IPS-18c (cell line): Measurements from ENCODE around the gene GLIPR2.
A peak's percentile ranks its signal among the peaks of the same experiment; 100 is the strongest.
"Not testable (repeated sequence)": the region's sequence is repeated elsewhere in the genome, so short reads cannot be mapped to it uniquely, and the experiment has no call there.

ENCODE experiments used
- H3K4me3 ChIP-seq: 2 replicates; pipeline ENCODE4 v1.7.0; 2013; ENCODE audit warnings: low read depth, mild to moderate bottlenecking, low read length, moderate library complexity; ENCODE audit not compliant: insufficient read depth
- H3K9me3 ChIP-seq: one replicate; pipeline ENCODE4 v1.6.1; 2013; ENCODE audit warnings: mild to moderate bottlenecking, low read length, moderate library complexity; ENCODE audit not compliant: control insufficient read depth, insufficient read depth

Gene GLIPR2

DNA sequence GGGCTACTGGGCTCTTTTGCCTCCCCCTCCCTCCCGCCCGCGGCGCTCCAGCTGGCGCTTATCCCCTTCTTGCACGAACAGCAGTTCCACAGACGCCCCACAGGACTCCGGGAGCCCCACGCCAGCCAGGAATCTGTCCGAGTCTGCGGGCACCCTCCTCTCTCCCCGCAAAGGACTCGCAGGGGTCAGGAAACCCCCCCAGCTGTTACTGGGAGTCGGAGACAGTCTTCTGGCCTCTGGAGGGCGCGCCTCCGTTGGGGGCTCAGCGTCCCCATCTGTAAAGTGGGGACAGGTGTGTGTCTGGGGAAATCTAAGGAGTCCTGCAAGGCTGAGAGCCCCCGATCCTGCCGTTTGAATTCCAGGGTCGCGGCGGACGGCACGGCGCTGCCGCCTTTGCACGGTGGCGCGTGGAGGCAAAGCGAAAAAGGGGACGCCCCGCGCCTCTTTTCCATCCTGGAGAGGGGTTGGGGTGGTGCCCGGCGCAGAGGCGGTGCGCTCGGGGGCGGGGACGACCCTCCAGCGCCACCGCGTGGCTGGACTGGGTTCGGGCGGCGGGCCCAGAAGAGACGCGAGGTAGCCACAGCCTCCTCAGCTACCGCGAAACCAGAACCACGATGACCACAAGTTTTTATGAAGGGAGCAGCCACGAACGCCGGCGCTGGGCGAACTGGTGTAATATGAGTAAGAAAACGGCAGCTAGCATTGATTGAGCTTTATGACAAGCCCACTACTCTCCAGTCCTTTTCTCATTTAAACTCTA, 29.8 kb downstream of the GLIPR2 start:
- H3K4me3 ChIP-seq: peak overlapping the region; percentile 61
- H3K9me3 ChIP-seq: no peaks in the 10 kb centered on the region

DNA sequence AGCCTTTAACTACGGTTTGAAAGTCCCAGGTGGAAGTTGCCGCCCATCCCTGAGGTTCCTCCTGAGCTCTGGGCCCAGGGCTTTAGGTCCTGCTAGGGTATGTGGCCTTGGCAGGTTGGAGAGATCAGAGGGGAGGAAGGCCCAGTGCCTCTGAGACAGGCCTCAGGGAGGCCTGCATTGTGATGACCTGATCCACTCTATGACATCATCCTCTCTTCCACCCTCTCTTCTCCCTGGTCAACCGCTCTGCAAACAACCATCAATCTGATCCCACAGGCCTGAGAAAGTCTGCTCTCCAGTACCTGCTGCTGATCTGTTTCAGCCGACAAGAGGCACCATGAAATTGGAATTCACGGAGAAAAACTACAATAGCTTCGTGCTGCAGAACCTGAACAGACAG, 32.6 kb downstream of the GLIPR2 start, which contains the start of gene CCIN:
Gene CCIN (plus strand): TSS at position 223 of the 400 bp plus-strand sequence. CDS start 115 bp downstream, at position 338.
- peaks cover 2% of the 10 kb centered on the region for H3K9me3 ChIP-seq

GRCh38 chr9:36169708-36170107, 33.2 kb downstream of the GLIPR2 start:
- Histone ChIP-seq H3K9me3 (peaks cover 2% of the 10 kb centered on the region), H3K4me3 (no peak overlapping the region)

More for the DNA sequence above, 32.6 kb downstream of the GLIPR2 start, which contains the start of gene CCIN:
- no peak within 1 kb of the TSS for H3K4me3 ChIP-seq

GRCh38 chr9:36170531-36170930, 34.0 kb downstream of the GLIPR2 start:
- no peak overlapping the region for H3K4me3 ChIP-seq
- peaks cover 2% of the 10 kb centered on the region for H3K9me3 ChIP-seq

DNA sequence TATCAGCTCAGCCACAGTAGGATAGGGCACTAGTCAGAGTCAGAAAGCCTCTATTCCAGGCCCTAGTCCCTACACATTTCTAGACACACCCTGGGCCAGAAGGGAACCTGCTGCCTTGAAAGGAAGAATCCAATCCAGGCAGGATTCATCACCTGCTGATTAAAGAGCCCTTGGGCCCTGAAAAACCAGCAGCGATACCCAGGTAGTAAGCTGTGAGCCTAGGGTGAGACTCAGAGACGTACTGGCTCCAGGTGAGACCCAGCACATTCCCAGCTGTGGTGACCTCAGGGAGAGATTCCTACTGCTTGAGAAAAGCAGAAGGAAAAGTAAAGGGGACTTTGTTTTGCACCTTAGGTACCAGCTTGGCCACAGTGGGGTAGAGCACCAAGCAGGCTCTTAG, 37.3 kb downstream of the GLIPR2 start:
- peaks cover 2% of the 10 kb centered on the region for H3K9me3 ChIP-seq
- H3K4me3 ChIP-seq: no peak overlapping the region

DNA sequence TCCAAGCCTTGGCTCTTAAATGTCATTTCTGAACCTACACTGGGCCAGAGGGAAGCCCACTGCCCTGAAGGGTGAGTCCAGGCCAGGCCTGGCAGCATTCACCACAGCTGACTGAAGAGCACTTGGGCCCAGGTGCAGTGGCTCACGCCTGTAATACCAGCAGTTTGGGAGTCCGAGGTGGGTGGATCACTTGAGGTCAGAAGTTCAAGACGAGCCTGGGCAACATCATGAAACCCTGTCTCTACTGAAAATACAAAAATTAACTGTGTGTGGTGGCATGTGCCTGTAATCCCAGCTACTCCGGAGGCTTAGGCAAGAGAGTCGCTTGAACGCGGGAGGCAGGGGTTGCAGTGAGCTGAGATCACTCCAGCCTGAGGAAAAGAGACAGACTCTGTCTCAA, 37.7 kb downstream of the GLIPR2 start:
- H3K9me3 ChIP-seq: peaks cover 2% of the 10 kb centered on the region
- H3K4me3 ChIP-seq: no peak overlapping the region

GRCh38 chr9:36174731-36175130, 38.2 kb downstream of the GLIPR2 start:
- no peak overlapping the region for H3K4me3 ChIP-seq
- H3K9me3 ChIP-seq: peaks cover 2% of the 10 kb centered on the region

DNA sequence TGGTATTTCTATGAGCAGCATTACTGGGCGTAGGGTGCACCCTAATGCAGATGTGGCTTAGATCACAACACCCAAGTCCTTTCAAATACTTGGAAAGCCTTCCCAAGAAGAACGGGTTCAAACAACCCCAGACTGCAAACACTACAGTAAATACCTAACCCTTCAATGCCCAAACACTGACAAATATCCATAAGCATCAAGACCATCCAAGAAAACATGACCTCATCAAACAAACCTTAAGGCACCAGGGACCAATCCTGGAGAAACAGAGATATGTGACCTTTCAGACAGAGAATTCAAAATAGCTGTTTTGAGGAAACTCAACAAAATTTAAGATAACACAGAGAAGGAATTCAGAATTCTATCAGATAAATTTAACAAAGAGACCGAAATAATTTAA, 38.7 kb downstream of the GLIPR2 start:
- not testable (repeated sequence) for H3K9me3 ChIP-seq, H3K4me3 ChIP-seq

DNA sequence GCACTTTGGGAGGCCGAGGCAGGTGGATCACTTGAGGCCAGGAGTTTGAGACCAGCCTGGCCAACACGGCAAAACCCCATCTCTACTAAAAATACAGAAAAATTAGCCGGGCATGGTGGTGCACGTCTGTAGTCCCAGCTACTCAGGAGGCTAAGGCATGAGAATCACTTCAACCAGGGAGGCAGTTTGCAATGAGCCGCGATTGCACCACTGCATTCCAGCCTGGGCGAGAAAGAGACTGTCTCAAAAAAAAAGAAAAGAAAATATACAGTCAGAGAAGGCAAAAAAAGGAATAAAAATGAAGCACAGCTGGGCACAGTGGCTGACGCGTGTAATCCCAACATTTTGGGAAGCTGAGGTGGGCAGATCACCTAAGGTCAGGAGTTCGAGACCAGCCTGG, 40.0 kb downstream of the GLIPR2 start:
- not testable (repeated sequence) for H3K4me3 ChIP-seq, H3K9me3 ChIP-seq

GRCh38 chr9:36177571-36177970, 41.0 kb downstream of the GLIPR2 start:
- H3K4me3 ChIP-seq: no peak overlapping the region
- peaks cover 2% of the 10 kb centered on the region for H3K9me3 ChIP-seq

DNA sequence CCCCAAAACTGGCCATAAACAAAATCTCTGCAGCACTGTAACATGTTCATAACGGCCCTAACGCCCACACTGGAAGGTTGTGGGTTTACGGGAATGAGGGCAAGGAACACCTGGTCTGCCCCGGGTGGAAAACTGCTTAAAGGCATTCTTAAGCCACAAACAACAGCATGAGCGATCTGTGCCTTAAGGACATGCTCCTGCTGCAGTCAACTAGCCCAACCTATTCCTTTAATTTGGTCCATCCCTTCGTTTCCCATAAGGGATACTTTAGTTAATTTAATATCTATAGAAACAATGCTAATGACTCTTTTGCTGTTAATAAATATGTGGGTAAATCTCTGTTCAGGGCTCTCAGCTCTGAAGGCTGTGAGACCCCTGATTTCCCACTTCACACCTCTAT, 43.7 kb downstream of the GLIPR2 start:
- not testable (repeated sequence) for H3K9me3 ChIP-seq

GRCh38 chr9:36187414-36187813, 50.9 kb downstream of the GLIPR2 start:
- no peaks in the 10 kb centered on the region for H3K9me3 ChIP-seq
- H3K4me3 ChIP-seq: no peak overlapping the region

More for the DNA sequence above, 43.7 kb downstream of the GLIPR2 start:
- H3K4me3 ChIP-seq: not testable (repeated sequence)

- no peak overlapping the region for H3K4me3 ChIP-seq
- no peaks in the 10 kb centered on the region for H3K9me3 ChIP-seq
These were observed 51.7 kb downstream of the GLIPR2 start for GRCh38 chr9:36188212-36188611.

DNA sequence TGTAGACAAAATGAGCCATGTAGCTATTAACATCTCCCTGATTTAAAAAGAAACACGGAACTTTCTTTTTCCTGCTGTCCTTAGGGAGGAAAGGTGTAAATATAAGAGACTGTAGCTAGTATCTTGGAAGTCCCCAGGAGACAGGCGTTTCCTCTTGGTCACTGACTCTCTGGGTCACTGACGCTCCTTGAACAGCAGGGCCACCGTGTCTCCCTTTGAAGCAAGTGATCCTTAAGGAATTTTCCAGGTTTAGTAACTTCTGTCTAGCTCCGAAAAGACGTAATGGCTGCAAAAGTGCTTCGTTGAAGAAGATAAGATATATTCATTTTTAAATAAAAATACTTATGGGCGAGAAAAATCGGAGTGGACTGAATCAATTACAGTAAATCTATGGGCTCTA, 53.4 kb downstream of the GLIPR2 start:
- no peaks in the 10 kb centered on the region for H3K9me3 ChIP-seq
- H3K4me3 ChIP-seq: peak overlapping the region; percentile 94; the same call in 1 of the 2 replicates

- H3K4me3 ChIP-seq: peak within 1 kb of the TSS; percentile 94
- H3K9me3 ChIP-seq: no peaks in the 10 kb centered on the region
These were observed 54.1 kb downstream of the GLIPR2 start, which contains the start of gene CLTA for GRCh38 chr9:36190388-36191289. TSS of gene CLTA (plus strand) at chr9:36190921. CDS start at chr9:36191057, 136 bp downstream.

DNA sequence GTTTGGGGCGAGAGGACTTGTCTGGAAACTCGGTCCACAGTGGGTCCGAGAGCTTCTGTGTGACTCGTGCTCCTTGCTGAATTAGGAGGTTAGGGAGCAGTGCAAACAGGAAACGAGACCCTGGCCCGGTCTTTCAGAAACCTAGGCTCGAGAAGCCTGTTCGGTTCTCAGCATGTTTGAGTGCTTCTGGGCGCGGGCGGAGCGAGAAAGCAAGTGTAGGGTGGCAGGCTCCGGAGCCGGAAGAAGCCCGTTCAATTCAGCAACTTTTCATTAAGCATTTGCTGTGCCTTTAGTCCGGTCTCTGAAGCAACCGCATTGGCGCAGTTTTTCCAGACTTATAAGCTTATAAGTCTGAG, 54.7 kb downstream of the GLIPR2 start:
- peak overlapping the region; percentile 94 for H3K4me3 ChIP-seq
- no peaks in the 10 kb centered on the region for H3K9me3 ChIP-seq

- Histone ChIP-seq H3K4me3 (peak overlapping the region; percentile 94), H3K9me3 (no peaks in the 10 kb centered on the region)
These were observed 55.2 kb downstream of the GLIPR2 start for GRCh38 chr9:36191686-36192085.

DNA sequence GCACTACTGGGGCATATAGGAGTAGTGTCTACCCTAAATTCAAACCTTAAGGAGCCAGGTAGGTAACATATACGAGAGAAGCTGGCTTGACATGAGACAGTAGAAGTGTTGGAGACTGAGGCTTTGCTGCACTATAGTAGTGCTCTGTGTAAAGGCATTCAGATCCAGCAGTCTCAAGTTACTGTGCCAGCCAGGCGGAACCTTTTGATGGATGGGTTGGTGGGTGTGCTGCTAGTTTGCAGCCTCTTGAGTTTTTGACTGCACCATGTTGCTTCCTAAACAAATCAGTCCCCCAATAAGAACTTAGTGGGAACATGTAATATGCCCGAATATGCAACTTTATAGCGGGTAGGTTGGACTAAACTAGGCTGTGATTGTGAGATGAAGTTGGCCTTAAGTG, 55.7 kb downstream of the GLIPR2 start:
- Histone ChIP-seq H3K9me3 (no peaks in the 10 kb centered on the region), H3K4me3 (peak overlapping the region; percentile 94)
